OCI-LY3 (cell line): ENCODE results near the gene SECISBP2.

Experiments
- EZH2phosphoT487 ChIP-seq: fragments of 200-600 bp; shearing (Covaris generic); IDR thresholded peaks from 2 replicates; pipeline ENCODE4 v1.6.1; 2018; ENCODE audit warnings: antibody characterized with exemption, mixed run types, low read depth
- TF ChIP-seq, protein P1 (sequence below): fragments of 200-600, 300-600 bp; sonication (generic); IDR thresholded peaks from 2 replicates; pipeline ENCODE4 v1.5.1; 2014; ENCODE audit warnings: antibody characterized with exemption, low read length, low read depth

DNA sequence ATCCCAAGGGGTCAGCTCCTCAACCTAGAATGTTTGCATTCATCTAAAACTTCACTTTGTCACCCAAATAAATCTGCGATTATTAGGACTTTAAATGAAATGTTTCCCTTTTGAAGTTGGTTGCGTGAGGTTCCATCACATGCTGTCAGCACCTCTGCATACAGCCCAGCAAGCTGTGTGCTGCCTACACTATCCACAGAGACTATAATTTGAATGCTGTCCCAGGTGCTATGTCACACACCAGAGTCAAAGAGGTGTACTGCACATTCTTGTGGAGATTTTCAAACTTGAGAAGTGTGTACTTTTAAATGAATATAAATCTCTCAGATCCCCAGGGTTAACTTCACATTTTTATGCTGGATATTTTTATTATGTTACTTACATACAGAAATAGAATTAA is 26.6 kb upstream of the SECISBP2 start:
- no peak for TF ChIP-seq EZH2phosphoT487
- TF ChIP-seq, protein P1, sequence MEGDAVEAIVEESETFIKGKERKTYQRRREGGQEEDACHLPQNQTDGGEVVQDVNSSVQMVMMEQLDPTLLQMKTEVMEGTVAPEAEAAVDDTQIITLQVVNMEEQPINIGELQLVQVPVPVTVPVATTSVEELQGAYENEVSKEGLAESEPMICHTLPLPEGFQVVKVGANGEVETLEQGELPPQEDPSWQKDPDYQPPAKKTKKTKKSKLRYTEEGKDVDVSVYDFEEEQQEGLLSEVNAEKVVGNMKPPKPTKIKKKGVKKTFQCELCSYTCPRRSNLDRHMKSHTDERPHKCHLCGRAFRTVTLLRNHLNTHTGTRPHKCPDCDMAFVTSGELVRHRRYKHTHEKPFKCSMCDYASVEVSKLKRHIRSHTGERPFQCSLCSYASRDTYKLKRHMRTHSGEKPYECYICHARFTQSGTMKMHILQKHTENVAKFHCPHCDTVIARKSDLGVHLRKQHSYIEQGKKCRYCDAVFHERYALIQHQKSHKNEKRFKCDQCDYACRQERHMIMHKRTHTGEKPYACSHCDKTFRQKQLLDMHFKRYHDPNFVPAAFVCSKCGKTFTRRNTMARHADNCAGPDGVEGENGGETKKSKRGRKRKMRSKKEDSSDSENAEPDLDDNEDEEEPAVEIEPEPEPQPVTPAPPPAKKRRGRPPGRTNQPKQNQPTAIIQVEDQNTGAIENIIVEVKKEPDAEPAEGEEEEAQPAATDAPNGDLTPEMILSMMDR: no peak
